IMR-90 (cell line): Measurements from ENCODE around the gene FRMD5. TPM values are rescaled to one million over a fixed set of nuclear protein-coding genes. Genes with fewer than 3 reads are reported as not detected.

Experiments
- ATAC-seq: fragments of 200-7000 bp; cut with Tn5 transposase; 2 replicates; pipeline ENCODE4 v1.9.1; 2020; ENCODE audit warnings: low read depth, mild to moderate bottlenecking, moderate library complexity
- BruUV-seq: library from RNA; stranded (reverse); fragments of 400-500 nt; replicated peaks from 2 replicates; lab custom pipeline; 2021; lab: Mats Ljungman, UMichigan
- CTCF ChIA-PET: fragments of 300-600 bp; formaldehyde crosslinking; extraction: SDS; loops from one replicate; lab custom pipeline; 2021; ENCODE audit warnings: antibody characterized with exemption; lab: Yijun Ruan, JAX
- POLR2A ChIA-PET: fragments of 300-600 bp; sonication (Branson Sonifier 250); formaldehyde crosslinking; loops from one replicate; lab custom pipeline; 2022; ENCODE audit warnings: antibody characterized with exemption; ENCODE audit not compliant: unreplicated experiment; lab: Charles Lee
- DNase-seq: peaks from one replicate; pipeline ENCODE4 v3.0.0; 2013
- H2AFZ ChIP-seq: replicated peaks from 2 replicates; pipeline ENCODE3; 2013; ENCODE audit warnings: low read length, mild to moderate bottlenecking; ENCODE audit not compliant: poor library complexity
- H2AK5ac ChIP-seq: 2 replicates; pipeline ENCODE4 v1.6.1; 2013; ENCODE audit warnings: low read depth, low read length, inconsistent platforms
- H2AK9ac ChIP-seq: replicated peaks from 2 replicates; pipeline ENCODE3; 2013; ENCODE audit warnings: mild to moderate bottlenecking, low read depth, low read length, moderate library complexity; ENCODE audit not compliant: poor library complexity
- H2BK120ac ChIP-seq: 2 replicates; pipeline ENCODE4 v1.6.1; 2013; ENCODE audit warnings: low read depth, low read length, inconsistent platforms
- H2BK15ac ChIP-seq: 3 replicates; pipeline ENCODE4 v1.6.1; 2013; ENCODE audit warnings: low read depth, low read length, inconsistent platforms
- H2BK20ac ChIP-seq: 2 replicates; pipeline ENCODE4 v1.6.1; 2013; ENCODE audit warnings: low read depth, mild to moderate bottlenecking, inconsistent platforms, low read length, moderate library complexity
- H2BK5ac ChIP-seq: 2 replicates; pipeline ENCODE4 v1.6.1; 2013; ENCODE audit warnings: mild to moderate bottlenecking, low read depth, low read length, inconsistent platforms; ENCODE audit not compliant: poor library complexity, severe bottlenecking
- H3K14ac ChIP-seq: replicated peaks from 2 replicates; pipeline ENCODE4 v1.6.1; 2013; ENCODE audit warnings: low read depth, low read length, inconsistent platforms
- H3K18ac ChIP-seq: 2 replicates; pipeline ENCODE4 v1.6.1; 2013; ENCODE audit warnings: low read depth, low read length, control low read depth
- H3K23ac ChIP-seq: 2 replicates; pipeline ENCODE4 v1.6.1; 2013; ENCODE audit warnings: low read depth, low read length, inconsistent platforms
- H3K27ac ChIP-seq: 2 replicates; pipeline ENCODE4 v1.5.1; 2013; ENCODE audit warnings: mild to moderate bottlenecking, control low read depth, low read length; ENCODE audit not compliant: insufficient read depth
- H3K27me3 ChIP-seq: 2 replicates; pipeline ENCODE4 v1.6.1; 2013; ENCODE audit warnings: low read length; ENCODE audit not compliant: control insufficient read depth, insufficient read depth
- H3K36me3 ChIP-seq: 2 replicates; pipeline ENCODE4 v1.6.1; 2013; ENCODE audit warnings: low read length, mixed read lengths; ENCODE audit not compliant: control insufficient read depth, insufficient read depth
- H3K4ac ChIP-seq: 2 replicates; pipeline ENCODE4 v1.6.1; 2013; ENCODE audit warnings: low read depth, low read length, inconsistent platforms
- H3K4me1 ChIP-seq: 2 replicates; pipeline ENCODE4 v1.6.1; 2013; ENCODE audit warnings: low read length, mixed read lengths; ENCODE audit not compliant: control insufficient read depth, insufficient read depth
- H3K4me2 ChIP-seq: 2 replicates; pipeline ENCODE4 v1.6.1; 2013; ENCODE audit warnings: low read depth, mild to moderate bottlenecking, control low read depth, low read length, moderate library complexity
- H3K4me3 ChIP-seq: 2 replicates; pipeline ENCODE4 v1.5.1; 2013; ENCODE audit warnings: low read depth, mild to moderate bottlenecking, control low read depth, low read length, moderate library complexity; ENCODE audit not compliant: insufficient read depth
- H3K56ac ChIP-seq: 2 replicates; pipeline ENCODE4 v1.6.1; 2013; ENCODE audit warnings: low read length, inconsistent platforms; ENCODE audit not compliant: insufficient read depth; ENCODE audit errors: extremely low read depth
- H3K79me1 ChIP-seq, 2 experiments: 2 replicates each; pipeline ENCODE4 v1.6.1; 2013; ENCODE audit warnings: low read length in 2 of 2, inconsistent platforms in 1 of 2, low read depth in 1 of 2
- H3K9ac ChIP-seq: 2 replicates; pipeline ENCODE4 v1.6.1; 2013; ENCODE audit warnings: low read depth, low read length, control low read depth
- H3K9me1 ChIP-seq: 2 replicates; pipeline ENCODE4 v1.6.1; 2013; ENCODE audit warnings: low read length, inconsistent platforms; ENCODE audit not compliant: insufficient read depth
- H3K9me3 ChIP-seq: 2 replicates; pipeline ENCODE4 v1.6.1; 2013; ENCODE audit warnings: low read length; ENCODE audit not compliant: control insufficient read depth, insufficient read depth
- H4K20me1 ChIP-seq: 2 replicates; pipeline ENCODE4 v1.6.1; 2013; ENCODE audit warnings: low read length, inconsistent platforms; ENCODE audit not compliant: insufficient read depth
- H4K5ac ChIP-seq: 2 replicates; pipeline ENCODE4 v1.6.1; 2013; ENCODE audit warnings: mild to moderate bottlenecking, low read depth, low read length, control low read depth
- H4K8ac ChIP-seq, 2 experiments: 2 replicates each; pipeline ENCODE4 v1.6.1; 2013; ENCODE audit warnings: low read depth in 2 of 2, low read length in 2 of 2, control low read depth in 1 of 2, inconsistent platforms in 1 of 2
- H4K91ac ChIP-seq: 2 replicates; pipeline ENCODE4 v1.6.1; 2013; ENCODE audit warnings: low read depth, low read length, inconsistent platforms; ENCODE audit not compliant: insufficient read depth
- BHLHE40 ChIP-seq: fragments of 150-350 bp; IDR thresholded peaks from 2 replicates; pipeline ENCODE4 v1.6.1; 2016; ENCODE audit warnings: mild to moderate bottlenecking, low read depth, low read length
- CEBPB ChIP-seq: IDR thresholded peaks from 2 replicates; pipeline ENCODE4 v1.6.1; 2012; ENCODE audit warnings: low read depth, low read length, improper control_type of control experiment
- CHD1 ChIP-seq: IDR thresholded peaks from 2 replicates; pipeline ENCODE4 v1.6.1; 2012; ENCODE audit warnings: low read depth, low read length, improper control_type of control experiment
- FOS ChIP-seq: fragments of 150-350 bp; IDR thresholded peaks from 2 replicates; pipeline ENCODE4 v1.6.1; 2016; ENCODE audit warnings: low read depth, low read length
- MAFK ChIP-seq: IDR thresholded peaks from 2 replicates; pipeline ENCODE4 v1.6.1; 2012; ENCODE audit warnings: low read depth, low read length, improper control_type of control experiment
- MAZ ChIP-seq: IDR thresholded peaks from 2 replicates; pipeline ENCODE4 v1.6.1; 2012; ENCODE audit warnings: low read depth, mild to moderate bottlenecking, low read length, improper control_type of control experiment, moderate library complexity, borderline replicate concordance
- MXI1 ChIP-seq: IDR thresholded peaks from 2 replicates; pipeline ENCODE4 v1.6.1; 2012; ENCODE audit warnings: low read depth, mild to moderate bottlenecking, low read length, moderate library complexity, borderline replicate concordance
- NFE2L2 ChIP-seq: fragments of 150-350 bp; IDR thresholded peaks from 2 replicates; pipeline ENCODE4 v1.6.1; 2016; ENCODE audit warnings: low read depth, mild to moderate bottlenecking, low read length
- POLR2A ChIP-seq: IDR thresholded peaks from 2 replicates; pipeline ENCODE4 v1.6.1; 2012; ENCODE audit warnings: mild to moderate bottlenecking, low read depth, low read length
- RAD21 ChIP-seq: IDR thresholded peaks from 2 replicates; pipeline ENCODE4 v1.6.1; 2012; ENCODE audit warnings: low read length, improper control_type of control experiment
- RCOR1 ChIP-seq: IDR thresholded peaks from 2 replicates; pipeline ENCODE4 v1.6.1; 2012; ENCODE audit warnings: mild to moderate bottlenecking, low read length, improper control_type of control experiment; ENCODE audit not compliant: insufficient replicate concordance
- RFX5 ChIP-seq: IDR thresholded peaks from 2 replicates; pipeline ENCODE4 v1.8.0; 2012; ENCODE audit warnings: low read depth, mild to moderate bottlenecking, low read length, moderate library complexity
- SMC3 ChIP-seq: fragments of 150-350 bp; IDR thresholded peaks from 2 replicates; pipeline ENCODE4 v1.6.1; 2016; ENCODE audit warnings: low read depth, mild to moderate bottlenecking, antibody characterized with exemption, low read length, moderate library complexity
- WGBS, 2 experiments: methylation state at CpG; one replicate each; pipeline versions ENCODE4 v1.1.5 to v1.1.7; 2013; ENCODE audit warnings: missing lambda C conversion rate in 2 of 2; ENCODE audit not compliant: insufficient read length in 1 of 2; ENCODE audit errors: extremely low coverage in 2 of 2; 5-methylcytosine and 5-hydroxymethylcytosine counted together
- dilution Hi-C: fragments of 300-500 bp; cut with HindIII; formaldehyde crosslinking; loops from one replicate; pipeline ENCODE4 v1.14.3; 2018; ENCODE audit warnings: low sequenced_read_pairs; ENCODE audit not compliant: unreplicated experiment
- in situ Hi-C: fragments of 300-500 bp; cut with MboI; formaldehyde crosslinking; loops from 3 replicates; pipeline ENCODE4 v1.14.3; 2019; ENCODE audit warnings: low sequenced_read_pairs, inconsistent platforms, mixed read lengths
- intact Hi-C: fragments of 100-400 bp; cut with micrococcal nuclease; formaldehyde crosslinking; loops from 2 replicates; pipeline ENCODE4 v1.10.0; 2022
- polyA plus RNA-seq, 3 experiments: library from polyadenylated mRNA; depleted of rRNA; stranded (reverse); fragments of >200 nt; gene quantifications; 2 replicates each; pipeline ENCODE4 v1.2.3, GENCODE V29; 2012; ENCODE audit warnings: low replicate concordance in 1 of 3
- total RNA-seq: library from RNA; depleted of rRNA; stranded (reverse); fragments of >200 nt; gene quantifications from 2 replicates; pipeline ENCODE4 v1.2.3, GENCODE V29; 2012
- TF ChIP-seq, protein P1 (sequence below): conservative IDR thresholded peaks from 2 replicates; pipeline ENCODE4 v1.5.1; 2012; ENCODE audit warnings: mild to moderate bottlenecking, low read depth, low read length, improper control_type of control experiment
- TF ChIP-seq, protein P2 (sequence below): fragments of 150-350 bp; IDR thresholded peaks from 2 replicates; pipeline ENCODE4 v1.6.1; 2017; ENCODE audit warnings: mild to moderate bottlenecking, antibody characterized with exemption, low read length, low read depth
- TF ChIP-seq, protein P3 (sequence below): fragments of 150-350 bp; IDR thresholded peaks from 2 replicates; pipeline ENCODE4 v1.6.1; 2016; ENCODE audit warnings: low read depth, mild to moderate bottlenecking, low read length, moderate library complexity, borderline replicate concordance

Gene FRMD5
- total and polyA plus RNA-seq, 2 of the 4 experiments (the other 2 are of a cell fraction), result 4.1 to 5.4 TPM

DNA sequence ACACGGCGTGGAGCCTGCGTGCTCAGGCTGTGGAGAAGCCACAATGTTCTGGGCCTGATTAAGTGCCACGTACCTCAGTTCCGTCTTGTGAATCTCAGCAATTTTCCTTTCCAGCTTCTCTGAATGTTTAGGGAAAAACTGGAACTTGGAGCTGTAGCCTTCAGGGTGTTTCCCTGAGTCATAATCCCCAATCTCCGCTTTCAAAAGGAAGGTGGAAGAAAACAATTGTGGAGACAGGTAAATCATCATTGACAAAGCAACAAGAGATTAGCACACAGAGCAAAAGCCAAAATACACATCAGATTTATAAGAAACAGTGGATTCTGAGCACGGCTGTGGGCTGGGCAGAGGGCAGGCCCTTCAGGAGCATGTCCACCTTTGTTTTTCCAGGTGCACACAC lies 289.3 kb downstream of the FRMD5 start:
- Histone ChIP-seq H4K20me1 (no peaks in the 10 kb centered on the region), H3K9me3 (no peaks in the 10 kb centered on the region), H3K4ac (no peak overlapping the region; the same call in 1 of the 2 replicates), H2BK5ac (no peak overlapping the region), H3K79me1 (no peaks in the 10 kb centered on the region), H2AK9ac (no peak overlapping the region), H3K36me3 (no peaks in the 10 kb centered on the region), H3K27me3 (no peaks in the 10 kb centered on the region), H2AFZ (no peak overlapping the region), H3K18ac (no peak overlapping the region), H3K56ac (no peak overlapping the region), H2AK5ac (no peak overlapping the region; the same call in 1 of the 2 replicates), H4K8ac (no peak overlapping the region), H3K27ac (no peak overlapping the region), H3K4me1 (peaks cover under 1% of the 10 kb centered on the region; the same call in 1 of the 2 replicates), H3K9ac (no peak overlapping the region), H3K14ac (no peak overlapping the region), H4K91ac (no peak overlapping the region), H2BK15ac (no peak overlapping the region), H2BK20ac (no peak overlapping the region), H4K5ac (no peak overlapping the region), H3K9me1 (no peaks in the 10 kb centered on the region), H3K4me2 (no peak overlapping the region), H3K4me3 (no peak overlapping the region), H3K23ac (no peak overlapping the region), H2BK120ac (no peak overlapping the region)
- no TSS peak for BruUV-seq
- dilution Hi-C loops, result loop anchor here (10.0 kb wide), 1 partner anchor 309 kb away; no protein-coding TSS in a partner anchor
- intact Hi-C loops, result no loop called here
- no peak for DNase-seq
- ChIA-PET POLR2A (no interaction called here), CTCF (interaction anchor here (0.6 kb wide), 1 partner anchor 759 kb away, joined by 3 read pairs; no protein-coding TSS in a partner anchor)
- 83% methylated on average over 2 of the region's 7 CpGs; no CpG with 5 or more reads in 1 of the 2 experiments for WGBS, 2 experiments
- no peak for ATAC-seq
- in situ Hi-C loops, result loop anchor here (25.0 kb wide), 1 partner anchor 157 kb away; no protein-coding TSS in a partner anchor
- TF ChIP-seq, protein P1, sequence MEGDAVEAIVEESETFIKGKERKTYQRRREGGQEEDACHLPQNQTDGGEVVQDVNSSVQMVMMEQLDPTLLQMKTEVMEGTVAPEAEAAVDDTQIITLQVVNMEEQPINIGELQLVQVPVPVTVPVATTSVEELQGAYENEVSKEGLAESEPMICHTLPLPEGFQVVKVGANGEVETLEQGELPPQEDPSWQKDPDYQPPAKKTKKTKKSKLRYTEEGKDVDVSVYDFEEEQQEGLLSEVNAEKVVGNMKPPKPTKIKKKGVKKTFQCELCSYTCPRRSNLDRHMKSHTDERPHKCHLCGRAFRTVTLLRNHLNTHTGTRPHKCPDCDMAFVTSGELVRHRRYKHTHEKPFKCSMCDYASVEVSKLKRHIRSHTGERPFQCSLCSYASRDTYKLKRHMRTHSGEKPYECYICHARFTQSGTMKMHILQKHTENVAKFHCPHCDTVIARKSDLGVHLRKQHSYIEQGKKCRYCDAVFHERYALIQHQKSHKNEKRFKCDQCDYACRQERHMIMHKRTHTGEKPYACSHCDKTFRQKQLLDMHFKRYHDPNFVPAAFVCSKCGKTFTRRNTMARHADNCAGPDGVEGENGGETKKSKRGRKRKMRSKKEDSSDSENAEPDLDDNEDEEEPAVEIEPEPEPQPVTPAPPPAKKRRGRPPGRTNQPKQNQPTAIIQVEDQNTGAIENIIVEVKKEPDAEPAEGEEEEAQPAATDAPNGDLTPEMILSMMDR, result no peak
- TF ChIP-seq RAD21 (no peak), BHLHE40 (no peak), RFX5 (no peak), POLR2A (no peak), MAZ (no peak), MXI1 (no peak), CEBPB (no peak), RCOR1 (no peak), MAFK (no peak), SMC3 (no peak), NFE2L2 (no peak), FOS (no peak), CHD1 (no peak)
- TF ChIP-seq, protein P2, sequence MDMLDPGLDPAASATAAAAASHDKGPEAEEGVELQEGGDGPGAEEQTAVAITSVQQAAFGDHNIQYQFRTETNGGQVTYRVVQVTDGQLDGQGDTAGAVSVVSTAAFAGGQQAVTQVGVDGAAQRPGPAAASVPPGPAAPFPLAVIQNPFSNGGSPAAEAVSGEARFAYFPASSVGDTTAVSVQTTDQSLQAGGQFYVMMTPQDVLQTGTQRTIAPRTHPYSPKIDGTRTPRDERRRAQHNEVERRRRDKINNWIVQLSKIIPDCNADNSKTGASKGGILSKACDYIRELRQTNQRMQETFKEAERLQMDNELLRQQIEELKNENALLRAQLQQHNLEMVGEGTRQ, result no peak
- TF ChIP-seq, protein P3, sequence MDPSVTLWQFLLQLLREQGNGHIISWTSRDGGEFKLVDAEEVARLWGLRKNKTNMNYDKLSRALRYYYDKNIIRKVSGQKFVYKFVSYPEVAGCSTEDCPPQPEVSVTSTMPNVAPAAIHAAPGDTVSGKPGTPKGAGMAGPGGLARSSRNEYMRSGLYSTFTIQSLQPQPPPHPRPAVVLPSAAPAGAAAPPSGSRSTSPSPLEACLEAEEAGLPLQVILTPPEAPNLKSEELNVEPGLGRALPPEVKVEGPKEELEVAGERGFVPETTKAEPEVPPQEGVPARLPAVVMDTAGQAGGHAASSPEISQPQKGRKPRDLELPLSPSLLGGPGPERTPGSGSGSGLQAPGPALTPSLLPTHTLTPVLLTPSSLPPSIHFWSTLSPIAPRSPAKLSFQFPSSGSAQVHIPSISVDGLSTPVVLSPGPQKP, result no peak
